ENCODE measurements around the gene CSF1.
"Not testable (repeated sequence)": the region's sequence is repeated elsewhere in the genome, so short reads cannot be mapped to it uniquely, and the experiment has no call there.

CSF1 gene

DNA sequence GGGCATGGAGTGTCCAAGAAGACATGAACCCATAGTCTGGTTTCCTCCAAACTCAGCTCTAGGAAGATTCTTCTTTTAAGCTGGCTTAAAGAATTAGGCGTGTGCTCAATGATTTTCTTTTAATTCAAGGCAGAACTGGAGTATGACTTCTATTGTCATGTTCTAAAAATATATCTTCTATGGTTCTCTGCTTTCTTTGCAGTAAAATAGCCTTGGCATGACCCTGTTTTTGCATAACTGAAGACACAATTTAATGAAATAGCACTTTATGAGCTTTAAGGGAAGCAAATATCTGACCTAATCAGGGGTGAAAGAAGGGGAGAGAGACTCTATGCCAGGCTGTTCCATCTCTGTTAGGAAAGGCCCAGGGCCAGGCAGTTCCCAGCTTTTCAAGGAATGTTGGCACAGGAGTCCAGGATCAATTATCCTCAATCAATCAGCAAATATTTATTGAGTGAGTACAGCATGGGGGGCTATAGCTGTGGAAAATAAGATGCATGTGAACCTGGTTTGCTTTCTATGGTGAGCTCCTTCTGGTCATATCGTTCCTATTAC is 7.2 kb upstream of the CSF1 start:
- DNase-seq = no peak

DNA sequence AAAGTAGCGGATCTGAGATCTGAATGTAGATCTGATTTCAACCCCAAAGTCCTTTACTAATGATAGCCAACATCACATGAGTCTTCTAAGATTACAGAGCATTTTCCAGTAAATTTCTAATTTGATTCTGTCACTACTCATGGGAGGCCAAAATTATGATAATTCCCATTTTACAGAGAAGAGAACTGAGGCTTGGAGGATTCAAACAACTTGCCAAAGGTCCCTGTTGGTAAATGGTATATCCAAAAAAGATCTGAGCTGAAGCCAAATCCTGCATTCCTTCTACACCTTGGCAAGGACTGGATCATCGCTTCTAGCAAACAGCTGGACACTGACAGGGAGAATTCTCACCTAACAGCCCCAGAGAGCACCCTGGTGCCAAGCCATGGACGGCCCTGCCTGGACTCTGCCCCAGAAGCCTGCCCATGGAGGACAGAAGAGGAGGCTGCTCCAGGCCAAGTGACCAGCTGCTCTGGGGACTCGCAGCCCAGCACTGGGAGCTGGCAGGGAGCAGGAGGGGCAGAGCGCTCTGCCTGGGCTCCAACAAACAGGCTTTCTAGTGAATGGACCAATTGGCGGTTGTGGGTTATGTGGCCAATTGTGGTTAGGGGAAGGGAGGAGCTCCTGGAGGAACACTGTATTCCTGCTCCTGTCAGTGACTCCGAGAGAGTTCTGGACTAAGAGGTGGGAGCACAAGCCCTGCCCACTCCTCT is 6.4 kb upstream of the CSF1 start:
- DNase-seq = no peak

DNA sequence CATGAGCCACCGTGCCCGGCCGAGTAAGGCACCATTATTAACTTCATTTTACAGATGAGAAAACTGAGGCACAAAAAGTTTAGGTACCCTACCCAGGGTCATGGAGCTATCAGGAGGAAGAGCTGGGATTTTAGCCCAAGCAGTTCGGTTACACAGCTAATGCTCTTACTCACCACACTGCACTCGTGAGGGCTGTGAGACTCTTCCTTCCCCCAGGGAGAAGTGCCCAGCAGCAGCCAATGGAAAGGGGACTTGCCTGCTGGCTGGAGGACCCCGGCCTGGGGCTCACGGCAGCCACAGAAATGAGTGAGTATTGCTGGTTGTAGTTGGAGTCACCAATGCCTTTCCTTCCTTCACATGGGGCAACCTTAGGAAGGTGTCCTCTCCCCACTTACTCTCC is 5.2 kb upstream of the CSF1 start:
- no peak for DNase-seq

DNA sequence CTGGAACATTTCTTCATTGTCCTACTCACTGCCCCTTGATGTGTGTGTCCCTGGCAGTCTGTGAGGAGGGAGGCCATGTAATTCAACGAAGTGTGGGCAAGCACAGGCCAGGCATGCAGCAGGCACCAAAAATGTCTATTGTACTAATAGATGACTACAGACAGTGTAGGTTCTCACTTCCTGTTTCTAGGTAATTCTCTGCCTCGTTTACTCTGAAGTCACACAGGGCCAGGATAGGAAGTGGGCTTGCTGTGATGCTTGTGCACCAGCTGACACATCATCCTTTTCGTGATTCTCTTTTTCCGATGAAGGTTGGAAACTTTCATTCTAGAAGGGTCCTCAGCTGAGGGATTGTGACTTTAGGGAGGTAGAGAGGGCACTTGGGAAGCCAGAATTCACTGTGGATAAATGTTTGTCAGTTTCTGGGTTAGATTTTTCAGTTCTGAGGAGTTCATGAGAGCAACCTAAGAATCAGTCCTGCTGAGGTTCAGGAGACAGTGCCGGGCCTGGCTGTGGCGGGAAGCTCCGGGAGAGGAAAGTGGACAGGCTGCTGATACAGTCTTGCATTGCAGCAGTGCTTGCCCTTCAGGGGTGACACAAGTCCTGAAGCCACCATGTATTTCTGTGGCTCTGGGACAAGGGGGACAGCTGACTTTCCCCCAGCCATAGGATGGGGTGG is 4.3 kb upstream of the CSF1 start:
- DNase-seq = no peak

DNA sequence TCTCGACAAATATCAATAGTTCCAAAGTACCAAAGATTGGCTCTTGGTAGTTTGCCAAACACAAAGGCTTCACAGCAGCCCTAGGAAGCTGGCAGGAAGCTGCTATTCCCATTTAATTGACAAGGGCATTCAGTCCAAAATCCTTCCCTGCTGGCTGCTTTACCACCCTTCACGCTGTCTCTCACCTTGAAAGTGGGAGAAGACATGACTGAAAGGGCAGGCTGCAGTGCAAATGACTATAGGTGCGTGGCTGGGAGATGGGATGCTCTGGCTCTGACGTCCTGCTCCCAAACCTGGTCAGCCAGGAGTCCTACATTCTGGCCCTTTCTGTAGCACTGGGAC is 3.8 kb upstream of the CSF1 start:
- no peak for DNase-seq

DNA sequence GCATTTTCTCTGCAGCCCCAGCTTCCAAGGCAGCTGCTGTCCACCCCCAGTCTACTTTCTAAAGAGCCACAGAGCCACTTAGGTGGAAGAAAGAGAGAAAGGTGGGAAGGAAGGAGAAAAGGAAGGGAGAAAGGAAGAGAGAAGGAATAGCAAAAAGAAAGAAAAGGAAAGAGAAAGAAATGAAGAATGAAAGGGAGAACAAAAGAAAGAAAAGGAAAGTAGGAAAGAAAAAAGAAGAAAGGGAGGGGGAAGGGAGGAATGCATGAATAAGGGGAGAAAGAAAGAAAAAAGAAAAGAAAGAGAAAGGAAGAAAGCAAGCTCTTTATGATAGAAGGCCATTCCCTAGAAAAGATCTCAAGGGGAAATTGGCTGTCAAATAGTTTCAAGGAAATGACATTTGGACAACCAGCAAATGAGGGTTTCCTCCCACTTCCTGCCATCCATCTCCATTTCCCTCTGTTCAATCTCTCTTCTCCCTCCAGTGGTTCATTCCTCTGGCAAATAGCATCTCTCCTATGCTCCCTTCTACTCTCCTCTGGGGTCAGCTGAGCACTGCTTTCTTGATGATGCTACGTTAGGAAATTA is 3.4 kb upstream of the CSF1 start:
- DNase-seq = no peak

DNA sequence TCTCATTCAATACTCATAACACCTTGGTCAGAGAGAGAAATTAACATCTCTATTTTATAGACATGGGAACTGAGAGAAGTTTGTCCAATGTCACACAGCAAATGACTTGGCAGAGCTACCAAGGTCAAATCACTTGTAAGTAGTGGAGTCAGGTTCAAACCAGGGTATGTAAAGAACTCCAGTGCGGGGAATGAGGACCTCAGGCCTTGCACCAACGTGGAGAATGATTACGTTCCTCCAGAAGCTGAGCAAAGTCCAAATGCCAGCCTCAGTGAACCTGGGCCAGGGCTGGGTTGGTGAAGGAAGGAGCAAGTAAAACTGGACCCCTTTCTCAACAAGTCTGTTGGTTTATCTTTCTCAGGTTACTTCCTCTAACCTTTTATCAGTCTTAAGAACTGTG is 1.8 kb upstream of the CSF1 start:
- DNase-seq = no peak

DNA sequence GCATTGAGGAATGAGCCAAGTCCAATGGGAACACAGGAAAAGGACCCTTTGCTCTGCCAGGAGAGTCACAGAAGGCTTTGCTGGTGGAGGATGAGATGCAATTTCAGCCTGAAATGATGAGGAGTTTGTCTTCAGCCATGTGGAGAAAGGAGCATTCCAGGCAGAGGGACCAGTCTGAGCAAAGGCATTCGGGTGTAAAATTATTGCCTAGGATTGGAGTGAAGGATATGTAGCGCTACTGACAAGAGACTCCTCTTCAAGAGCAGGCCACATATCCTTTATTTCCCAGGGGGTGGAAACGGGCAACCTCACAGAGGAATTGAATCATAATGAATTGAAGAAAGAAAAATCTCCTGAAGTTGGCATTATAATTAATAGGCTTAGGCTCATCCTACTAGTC is 1.1 kb upstream of the CSF1 start:
- no peak for DNase-seq

DNA sequence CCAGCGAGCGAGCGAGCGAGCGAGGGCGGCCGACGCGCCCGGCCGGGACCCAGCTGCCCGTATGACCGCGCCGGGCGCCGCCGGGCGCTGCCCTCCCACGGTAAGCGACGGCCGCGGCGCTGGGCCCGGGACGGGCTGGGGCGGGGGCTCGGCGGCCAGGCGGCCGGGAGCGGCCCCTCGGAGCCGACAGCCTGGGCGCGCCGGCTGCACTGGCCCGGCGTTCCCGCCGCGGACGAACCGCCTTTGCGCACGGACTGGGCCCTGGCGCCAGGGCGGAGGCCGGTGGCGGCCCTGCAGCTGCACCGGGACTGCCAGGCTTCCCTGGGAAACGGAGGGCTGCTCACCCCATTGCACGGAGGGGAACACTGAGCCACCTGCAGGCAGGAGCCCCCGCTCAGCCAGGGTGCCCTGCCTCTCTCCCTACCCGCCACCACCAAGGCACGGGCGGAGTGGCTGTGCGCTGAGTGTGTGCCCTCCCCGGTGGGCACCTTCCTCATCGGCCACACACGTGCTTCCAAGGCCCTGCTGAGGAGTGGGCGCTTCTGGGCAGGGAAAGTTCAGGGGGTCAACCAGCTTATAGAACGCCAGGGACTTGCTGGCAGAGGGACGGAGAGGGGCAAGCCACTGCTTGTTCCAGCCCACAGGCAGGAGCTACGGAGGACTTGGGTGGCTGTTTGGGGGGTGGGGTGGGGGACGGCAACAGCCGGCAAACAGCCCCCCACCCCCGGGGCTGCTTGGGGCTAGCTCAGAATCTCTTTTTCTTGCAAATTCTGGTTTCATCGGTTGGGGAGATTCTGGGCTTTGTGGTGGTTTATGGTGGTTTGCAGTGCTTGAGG is 532 bp downstream of the CSF1 start:
- no peak for DNase-seq

DNA sequence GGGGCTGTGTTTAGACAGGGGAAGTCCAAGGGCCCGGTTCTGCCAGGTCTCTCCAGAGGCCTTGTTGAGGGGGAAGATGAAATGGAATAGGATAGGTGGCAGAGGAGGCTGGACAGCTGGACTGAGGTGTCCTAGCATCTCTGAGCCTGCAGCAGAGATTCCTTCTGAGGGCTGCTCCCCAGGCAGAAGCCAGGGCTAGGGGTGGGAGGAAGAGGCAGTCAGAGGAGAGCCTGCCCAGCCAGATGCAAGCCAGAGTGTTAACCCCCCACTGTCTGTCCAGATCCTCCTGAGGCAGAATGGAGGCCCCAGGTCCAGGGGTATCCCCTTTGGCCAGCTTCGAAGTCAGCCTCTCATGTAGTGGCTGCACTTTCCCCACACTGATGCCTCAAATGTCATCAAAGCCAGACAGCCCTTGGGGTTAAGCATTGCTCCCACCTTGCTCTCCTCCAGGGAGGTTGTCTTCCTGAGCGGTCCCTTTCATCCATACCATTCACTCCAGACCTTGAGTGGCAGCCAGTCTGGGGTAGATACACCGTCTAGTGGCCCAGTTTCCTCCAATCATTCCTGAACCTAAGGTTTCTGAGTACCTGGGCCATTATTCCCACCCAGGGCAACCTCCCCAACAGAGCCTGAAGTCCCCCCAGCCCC is 1.7 kb downstream of the CSF1 start:
- DNase-seq = no peak

DNA sequence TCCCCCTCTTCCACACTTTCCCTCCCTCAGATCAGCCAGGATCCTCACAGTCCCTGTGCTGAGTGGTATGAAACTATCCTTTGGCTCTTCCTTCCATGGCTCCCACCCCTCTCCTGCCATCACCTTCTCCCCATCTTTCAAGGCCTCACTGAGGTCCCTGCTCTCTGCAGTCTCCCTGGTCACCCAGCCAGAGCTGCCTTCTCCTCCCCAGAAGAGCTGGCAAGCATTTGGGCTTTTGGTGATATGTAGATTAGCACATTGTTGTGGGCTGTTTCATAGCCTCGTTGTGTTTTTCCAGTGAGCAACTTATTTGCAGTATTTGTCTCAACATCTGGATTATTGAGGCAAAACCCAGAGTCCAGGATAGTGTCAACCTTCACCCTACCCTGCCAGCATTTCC is 2.2 kb downstream of the CSF1 start:
- no peak for DNase-seq

DNA sequence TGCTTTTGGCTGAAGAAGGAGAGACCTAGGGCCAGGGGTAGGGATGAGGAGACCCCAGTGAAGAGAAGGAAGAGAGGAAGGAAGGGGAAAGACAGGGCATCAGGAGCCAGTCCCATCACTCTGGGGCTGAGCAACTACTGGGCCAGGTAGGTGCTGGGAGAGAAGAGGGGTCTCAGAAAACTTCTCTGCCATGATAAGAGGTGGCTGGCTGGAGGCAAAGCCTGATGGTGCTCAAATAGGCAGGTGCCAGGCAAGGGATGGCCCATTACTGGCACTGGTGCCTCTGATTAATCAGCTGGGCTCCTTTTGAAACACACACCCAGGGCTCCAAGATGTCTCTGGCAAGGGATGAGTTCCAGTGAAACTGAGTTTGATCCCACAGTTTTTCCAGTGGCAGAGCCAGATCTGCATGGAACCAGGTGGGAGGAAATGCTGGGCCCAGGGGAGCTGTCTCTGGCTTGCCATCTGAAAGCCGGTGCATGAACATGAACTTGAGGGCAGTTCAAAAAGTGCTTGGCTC is 2.8 kb downstream of the CSF1 start:
- no peak for DNase-seq

DNA sequence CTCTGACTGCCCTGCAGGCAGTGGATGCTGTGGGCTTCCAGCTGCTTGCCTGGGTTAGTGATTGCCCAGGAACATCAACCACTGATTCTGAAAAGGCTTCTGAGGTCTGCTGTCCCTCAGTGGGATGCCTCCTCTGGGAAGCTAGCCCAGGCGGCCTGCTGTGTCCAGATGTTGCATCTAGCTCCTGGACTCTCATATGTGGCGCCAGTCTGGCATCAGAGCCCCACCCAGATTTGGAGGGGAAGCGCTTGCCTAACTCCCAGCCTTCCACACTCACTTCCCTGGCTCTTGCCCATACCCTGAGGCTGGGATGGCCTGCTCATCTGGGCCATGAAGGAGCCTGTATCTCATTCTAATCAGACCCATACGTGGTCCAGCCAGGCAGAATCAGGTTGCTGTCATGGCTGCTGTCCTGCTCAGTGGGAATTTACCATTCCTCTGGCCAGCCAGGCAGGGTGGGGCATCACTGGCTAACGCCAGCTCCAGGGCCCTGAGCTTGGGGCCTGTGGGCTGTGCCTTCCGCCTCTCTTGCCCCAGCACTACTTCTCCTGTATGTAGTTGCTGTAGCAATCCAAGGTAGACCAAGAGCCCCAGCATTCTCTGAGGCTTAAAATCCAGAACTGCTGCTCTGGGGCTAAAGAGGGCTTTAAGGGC is 4.1 kb downstream of the CSF1 start:
- no peak for DNase-seq

DNA sequence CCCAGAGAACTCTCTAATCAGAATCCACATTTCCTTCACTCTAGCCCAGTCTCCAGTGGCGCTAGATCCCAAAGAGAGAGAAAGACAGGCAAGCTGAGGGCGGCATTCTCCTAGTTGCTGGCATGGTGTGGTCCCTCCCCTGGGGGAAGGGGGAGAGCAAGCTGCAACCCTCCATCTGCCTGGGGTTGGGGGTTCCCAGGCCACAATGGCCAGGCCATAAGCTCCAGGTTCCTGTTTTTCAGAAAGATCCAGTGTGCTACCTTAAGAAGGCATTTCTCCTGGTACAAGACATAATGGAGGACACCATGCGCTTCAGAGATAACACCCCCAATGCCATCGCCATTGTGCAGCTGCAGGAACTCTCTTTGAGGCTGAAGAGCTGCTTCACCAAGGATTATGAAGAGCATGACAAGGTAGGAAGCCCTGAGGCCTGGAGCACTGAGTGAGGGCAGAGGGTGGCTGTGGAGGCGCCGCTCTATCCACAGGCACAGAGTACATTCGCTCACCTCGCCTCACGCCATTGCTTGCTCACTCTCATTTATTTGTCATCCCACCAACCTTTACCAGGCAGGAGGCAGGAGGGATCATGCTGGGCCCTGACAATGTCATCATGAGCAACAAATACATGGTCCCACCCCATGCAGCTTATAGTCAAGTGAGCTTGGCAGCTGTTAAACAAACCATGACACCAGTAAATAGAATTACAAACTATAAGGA is 6.6 kb downstream of the CSF1 start:
- DNase-seq = no peak

DNA sequence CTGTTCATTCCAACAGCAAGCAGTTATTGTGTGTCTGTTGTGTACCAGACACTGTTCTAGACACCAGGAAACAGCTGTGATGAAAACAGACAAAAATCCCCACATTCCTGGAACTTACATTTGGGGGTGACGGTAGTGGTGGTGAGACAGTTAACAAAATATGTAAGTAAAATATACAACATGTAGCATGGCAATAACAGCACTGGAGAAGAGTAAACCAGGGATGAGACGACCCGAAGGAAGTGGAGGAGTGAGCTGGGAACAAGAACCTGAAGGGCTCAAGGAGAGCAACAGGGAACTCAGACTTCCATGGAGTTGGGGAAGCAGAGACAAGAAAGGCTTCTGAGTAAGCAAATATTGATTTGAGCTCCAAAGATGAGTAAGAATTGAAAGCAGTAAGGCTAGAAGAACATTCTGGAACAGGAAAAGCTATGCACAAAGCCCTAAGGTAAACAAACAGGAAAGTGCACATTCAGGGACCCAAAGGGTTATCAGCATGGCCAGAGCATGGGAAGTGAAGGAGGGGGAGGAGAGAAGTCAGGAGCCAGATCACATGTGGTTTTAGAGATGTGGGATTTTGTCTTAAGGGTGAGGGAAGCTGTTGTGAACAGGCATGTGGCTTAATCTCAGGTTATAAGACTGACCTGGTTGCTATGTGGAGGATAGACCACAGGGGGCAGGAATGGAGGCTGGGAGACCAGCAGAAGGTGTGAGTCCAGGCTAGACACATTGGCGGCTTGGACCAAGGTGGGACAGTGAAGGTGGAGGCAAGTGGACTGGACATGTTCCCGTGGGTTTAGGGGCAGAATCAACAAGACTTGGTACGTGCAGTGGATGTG is 7.3 kb downstream of the CSF1 start:
- DNase-seq = no peak

DNA sequence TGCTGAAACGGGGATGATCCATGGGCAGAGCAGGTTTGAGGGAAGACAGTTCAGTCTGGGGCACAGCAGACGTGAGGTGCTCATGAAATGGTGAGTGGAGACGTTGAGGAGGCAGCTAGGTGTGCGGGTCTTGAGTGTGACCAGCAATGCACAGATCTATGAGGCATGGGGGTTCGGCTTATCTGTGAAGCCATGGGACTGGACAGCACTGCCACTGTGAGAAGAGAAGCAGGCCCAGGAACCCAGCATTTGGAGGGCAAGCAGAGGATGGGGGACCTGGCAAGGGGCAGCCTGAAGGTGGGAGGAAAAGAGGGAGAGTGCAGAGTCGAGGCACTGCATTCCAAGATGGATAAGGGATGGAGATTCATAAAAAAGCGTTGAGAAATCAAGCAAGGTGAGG is 8.0 kb downstream of the CSF1 start:
- DNase-seq = no peak

DNA sequence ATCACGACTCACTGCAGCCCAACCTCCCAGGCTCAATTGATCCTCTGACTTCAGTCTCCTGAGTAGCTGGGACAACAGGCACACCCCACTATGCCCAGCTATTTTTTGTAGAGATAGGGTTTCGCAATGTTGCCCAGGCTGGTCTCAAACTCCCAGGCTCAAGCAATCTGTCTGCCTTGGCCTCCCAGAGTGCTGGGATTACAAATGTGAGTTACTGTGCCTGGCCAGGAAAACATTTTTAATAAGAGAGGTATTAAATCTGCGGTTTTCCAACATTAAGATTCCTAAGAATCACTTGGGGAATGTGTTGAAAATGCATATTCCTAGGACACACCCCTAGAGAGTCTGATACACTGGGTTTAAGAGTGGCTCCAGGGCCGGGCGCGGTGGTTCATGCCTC is 8.7 kb downstream of the CSF1 start:
- DNase-seq = no peak

DNA sequence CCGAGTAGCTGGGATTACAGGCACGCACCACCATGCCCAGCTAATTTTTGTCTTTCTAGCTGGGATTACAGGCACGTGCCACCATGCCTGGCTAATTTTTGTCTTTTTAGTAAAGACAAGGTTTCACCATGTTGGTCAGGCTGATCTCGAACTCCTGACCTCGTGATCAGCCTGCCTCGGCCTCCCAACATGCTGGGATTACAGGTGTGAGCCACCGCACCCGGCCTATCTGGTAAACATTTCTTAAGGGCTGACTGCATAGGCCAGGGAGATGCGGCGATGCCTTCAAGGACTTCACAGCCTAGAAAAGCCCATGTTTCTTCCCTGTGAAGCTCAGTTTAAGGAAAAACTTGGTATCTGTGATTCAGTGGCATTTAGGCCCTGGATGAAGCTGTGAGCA is 9.7 kb downstream of the CSF1 start:
- not testable (repeated sequence) for DNase-seq

DNA sequence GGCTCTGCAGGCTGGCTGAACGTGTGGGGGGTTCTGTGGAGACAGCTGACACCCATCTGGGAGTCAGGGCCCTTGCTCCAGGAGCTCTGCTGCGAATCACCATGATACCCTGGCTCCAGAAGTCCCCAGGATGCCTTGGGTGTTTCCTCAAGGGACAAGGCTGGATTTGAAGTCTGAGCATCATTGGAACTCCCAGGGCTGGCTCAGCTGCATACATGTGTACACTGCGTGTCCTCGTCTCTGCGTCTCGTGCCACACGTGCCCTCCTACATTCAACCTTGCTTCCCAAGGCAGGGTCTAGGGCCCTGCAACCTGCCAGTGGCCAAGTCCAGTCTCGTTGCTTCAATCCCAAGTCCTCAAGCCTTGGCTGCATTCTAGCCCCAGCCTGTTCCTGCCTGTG is 11.7 kb downstream of the CSF1 start:
- no peak for DNase-seq

DNA sequence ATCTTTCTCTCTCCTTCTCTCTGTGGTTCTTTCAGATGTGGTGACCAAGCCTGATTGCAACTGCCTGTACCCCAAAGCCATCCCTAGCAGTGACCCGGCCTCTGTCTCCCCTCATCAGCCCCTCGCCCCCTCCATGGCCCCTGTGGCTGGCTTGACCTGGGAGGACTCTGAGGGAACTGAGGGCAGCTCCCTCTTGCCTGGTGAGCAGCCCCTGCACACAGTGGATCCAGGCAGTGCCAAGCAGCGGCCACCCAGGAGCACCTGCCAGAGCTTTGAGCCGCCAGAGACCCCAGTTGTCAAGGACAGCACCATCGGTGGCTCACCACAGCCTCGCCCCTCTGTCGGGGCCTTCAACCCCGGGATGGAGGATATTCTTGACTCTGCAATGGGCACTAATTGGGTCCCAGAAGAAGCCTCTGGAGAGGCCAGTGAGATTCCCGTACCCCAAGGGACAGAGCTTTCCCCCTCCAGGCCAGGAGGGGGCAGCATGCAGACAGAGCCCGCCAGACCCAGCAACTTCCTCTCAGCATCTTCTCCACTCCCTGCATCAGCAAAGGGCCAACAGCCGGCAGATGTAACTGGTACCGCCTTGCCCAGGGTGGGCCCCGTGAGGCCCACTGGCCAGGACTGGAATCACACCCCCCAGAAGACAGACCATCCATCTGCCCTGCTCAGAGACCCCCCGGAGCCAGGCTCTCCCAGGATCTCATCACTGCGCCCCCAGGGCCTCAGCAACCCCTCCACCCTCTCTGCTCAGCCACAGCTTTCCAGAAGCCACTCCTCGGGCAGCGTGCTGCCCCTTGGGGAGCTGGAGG is 12.7 kb downstream of the CSF1 start:
- DNase-seq = no peak
